ENCODE measurements around the gene KCNAB1.

KCNAB1 gene

GRCh38 chr3:156554842-156555687 lies 434.7 kb downstream of the KCNAB1 start, which contains the start of gene SSR3:
Gene SSR3 (minus strand): TSS chr3:156555117. CDS start chr3:156555089, 28 bp downstream.
- H3F3A ChIP-seq (ENCODE audit: insufficient read depth, low read length) = no peaks in the 10 kb centered on the region
- no peaks in the 10 kb centered on the region for H4K20me1 ChIP-seq (ENCODE audit: insufficient read depth, low read length)
- no peaks in the 10 kb centered on the region for H3K9me3 ChIP-seq (ENCODE audit: low read length)
- H3K4me3 ChIP-seq (ENCODE audit: low read depth, low read length, poor library complexity, severe bottlenecking) = peak within 1 kb of the TSS; percentile 74
- H3K36me3 ChIP-seq (ENCODE audit: insufficient read depth, low read length) = peaks cover 32% of the 10 kb centered on the region
- peak within 1 kb of the TSS; percentile 87 for H3K4me2 ChIP-seq (ENCODE audit: low read length)
- peak within 1 kb of the TSS; percentile 97 for H2AFZ ChIP-seq (ENCODE audit: low read length)
- peaks cover 32% of the 10 kb centered on the region for H3K79me2 ChIP-seq (ENCODE audit: insufficient read depth, low read length)
- TF ChIP-seq, protein P1, sequence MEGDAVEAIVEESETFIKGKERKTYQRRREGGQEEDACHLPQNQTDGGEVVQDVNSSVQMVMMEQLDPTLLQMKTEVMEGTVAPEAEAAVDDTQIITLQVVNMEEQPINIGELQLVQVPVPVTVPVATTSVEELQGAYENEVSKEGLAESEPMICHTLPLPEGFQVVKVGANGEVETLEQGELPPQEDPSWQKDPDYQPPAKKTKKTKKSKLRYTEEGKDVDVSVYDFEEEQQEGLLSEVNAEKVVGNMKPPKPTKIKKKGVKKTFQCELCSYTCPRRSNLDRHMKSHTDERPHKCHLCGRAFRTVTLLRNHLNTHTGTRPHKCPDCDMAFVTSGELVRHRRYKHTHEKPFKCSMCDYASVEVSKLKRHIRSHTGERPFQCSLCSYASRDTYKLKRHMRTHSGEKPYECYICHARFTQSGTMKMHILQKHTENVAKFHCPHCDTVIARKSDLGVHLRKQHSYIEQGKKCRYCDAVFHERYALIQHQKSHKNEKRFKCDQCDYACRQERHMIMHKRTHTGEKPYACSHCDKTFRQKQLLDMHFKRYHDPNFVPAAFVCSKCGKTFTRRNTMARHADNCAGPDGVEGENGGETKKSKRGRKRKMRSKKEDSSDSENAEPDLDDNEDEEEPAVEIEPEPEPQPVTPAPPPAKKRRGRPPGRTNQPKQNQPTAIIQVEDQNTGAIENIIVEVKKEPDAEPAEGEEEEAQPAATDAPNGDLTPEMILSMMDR (IDR thresholded peaks at IDR 0.05; ENCODE audit: low read length) = no peak
- no peak for TF ChIP-seq EZH2 (IDR thresholded peaks at IDR 0.05; ENCODE audit: borderline replicate concordance, low read length)
- no peaks in the 10 kb centered on the region for H3K27me3 ChIP-seq (ENCODE audit: insufficient read depth, low read length)
- H3K4me1 ChIP-seq (ENCODE audit: insufficient read depth, low read length, severe bottlenecking) = peaks cover 21% of the 10 kb centered on the region
- H3K27ac ChIP-seq (ENCODE audit: low read depth, low read length, poor library complexity, severe bottlenecking) = no peak within 1 kb of the TSS
- no peaks in the 10 kb centered on the region for H3K9me2 ChIP-seq (ENCODE audit: low read depth, low read length)
- H3K9ac ChIP-seq (ENCODE audit: low read length) = peak within 1 kb of the TSS; percentile 70

DNA sequence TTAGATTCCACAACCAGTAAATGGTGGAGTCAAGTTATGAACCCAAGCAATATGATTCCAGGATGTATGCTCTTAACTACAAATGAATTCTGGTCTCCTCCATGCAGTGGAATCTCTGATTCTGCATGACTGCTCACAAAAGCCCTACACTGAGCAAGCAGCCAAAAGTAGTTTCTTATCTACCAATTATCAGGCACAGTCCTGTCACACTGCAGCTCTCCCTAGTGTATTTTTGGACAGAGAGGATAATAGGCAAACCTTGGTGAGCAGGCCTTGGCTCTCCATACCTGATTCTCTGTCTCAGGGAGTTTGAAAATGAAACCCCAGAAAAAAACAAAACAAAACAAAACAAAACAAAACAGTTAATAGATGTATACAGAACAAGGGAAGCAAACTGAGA lies 438.0 kb downstream of the KCNAB1 start:
- H3K27ac ChIP-seq (ENCODE audit: low read depth, low read length, poor library complexity, severe bottlenecking) = no peak overlapping the region
- no peaks in the 10 kb centered on the region for H3K9me2 ChIP-seq (ENCODE audit: low read depth, low read length)
- no peaks in the 10 kb centered on the region for H3K36me3 ChIP-seq (ENCODE audit: insufficient read depth, low read length)
- H3K4me2 ChIP-seq (ENCODE audit: low read length) = no peak overlapping the region
- no peaks in the 10 kb centered on the region for H3K27me3 ChIP-seq (ENCODE audit: insufficient read depth, low read length)
- peaks cover 14% of the 10 kb centered on the region for H3K79me2 ChIP-seq (ENCODE audit: insufficient read depth, low read length)
- no peaks in the 10 kb centered on the region for H3K9me3 ChIP-seq (ENCODE audit: low read length)
- no peak for TF ChIP-seq EZH2 (IDR thresholded peaks at IDR 0.05; ENCODE audit: borderline replicate concordance, low read length)
- TF ChIP-seq, protein P1 (IDR thresholded peaks at IDR 0.05; ENCODE audit: low read length) = no peak
- no peak overlapping the region for H3K4me3 ChIP-seq (ENCODE audit: low read depth, low read length, poor library complexity, severe bottlenecking)
- no peaks in the 10 kb centered on the region for H4K20me1 ChIP-seq (ENCODE audit: insufficient read depth, low read length)
- H3F3A ChIP-seq (ENCODE audit: insufficient read depth, low read length) = no peaks in the 10 kb centered on the region
- H3K9ac ChIP-seq (ENCODE audit: low read length) = no peak overlapping the region
- H2AFZ ChIP-seq (ENCODE audit: low read length) = no peak overlapping the region
- peaks cover 15% of the 10 kb centered on the region for H3K4me1 ChIP-seq (ENCODE audit: insufficient read depth, low read length, severe bottlenecking)

DNA sequence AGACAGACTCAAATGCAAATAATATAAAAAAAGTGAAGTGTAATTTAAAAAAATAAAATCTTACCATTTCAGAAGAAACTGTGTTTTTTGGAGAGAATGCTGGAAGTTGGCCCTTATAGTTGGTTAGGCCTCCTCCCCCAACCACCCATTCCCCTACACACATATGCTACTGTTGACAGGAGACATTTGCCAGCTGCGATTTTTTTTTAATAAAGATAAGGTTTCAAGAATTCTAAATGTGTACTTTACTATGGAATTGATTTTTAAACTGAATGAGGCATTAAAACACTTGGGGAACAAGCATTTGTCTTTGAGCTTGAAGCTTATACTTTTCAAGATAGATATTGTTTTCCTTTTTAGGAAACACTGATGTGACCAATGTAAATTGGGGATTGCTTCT lies 438.9 kb downstream of the KCNAB1 start:
- H3K9me3 ChIP-seq (ENCODE audit: low read length) = no peaks in the 10 kb centered on the region
- TF ChIP-seq, protein P1 (IDR thresholded peaks at IDR 0.05; ENCODE audit: low read length) = no peak
- H3K79me2 ChIP-seq (ENCODE audit: insufficient read depth, low read length) = peaks cover 5% of the 10 kb centered on the region
- no peak overlapping the region for H3K9ac ChIP-seq (ENCODE audit: low read length)
- H3F3A ChIP-seq (ENCODE audit: insufficient read depth, low read length) = no peaks in the 10 kb centered on the region
- no peak overlapping the region for H3K27ac ChIP-seq (ENCODE audit: low read depth, low read length, poor library complexity, severe bottlenecking)
- no peaks in the 10 kb centered on the region for H3K9me2 ChIP-seq (ENCODE audit: low read depth, low read length)
- no peaks in the 10 kb centered on the region for H4K20me1 ChIP-seq (ENCODE audit: insufficient read depth, low read length)
- H3K4me2 ChIP-seq (ENCODE audit: low read length) = no peak overlapping the region
- no peaks in the 10 kb centered on the region for H3K27me3 ChIP-seq (ENCODE audit: insufficient read depth, low read length)
- H3K36me3 ChIP-seq (ENCODE audit: insufficient read depth, low read length) = no peaks in the 10 kb centered on the region
- peaks cover 6% of the 10 kb centered on the region for H3K4me1 ChIP-seq (ENCODE audit: insufficient read depth, low read length, severe bottlenecking)
- H2AFZ ChIP-seq (ENCODE audit: low read length) = no peak overlapping the region
- H3K4me3 ChIP-seq (ENCODE audit: low read depth, low read length, poor library complexity, severe bottlenecking) = no peak overlapping the region
